HAP-1 (cell line): Measurements from ENCODE around the gene MT3.

Source experiments
- DNase-seq, 2 experiments: peaks; one replicate each; pipeline ENCODE4 v3.0.0-alpha.2; 2016 to 2020; ENCODE audit warnings: low spot score in 2 of 2
- H3K27me3 ChIP-seq: fragments of 250-450 bp; sonication (Bioruptor Pico); 2 replicates; pipeline ENCODE4 v1.5.1; 2020; ENCODE audit warnings: low read depth, mild to moderate bottlenecking, moderate library complexity
- H3K36me3 ChIP-seq: fragments of 250-450 bp; sonication (Bioruptor Pico); replicated peaks from 2 replicates; pipeline ENCODE4 v1.5.1; 2020; ENCODE audit warnings: mild to moderate bottlenecking
- H3K4me1 ChIP-seq: fragments of 250-450 bp; sonication (Bioruptor Pico); 2 replicates; pipeline ENCODE4 v1.5.1; 2020; ENCODE audit warnings: mild to moderate bottlenecking
- H3K4me3 ChIP-seq: fragments of 250-450 bp; sonication (Bioruptor Pico); 2 replicates; pipeline ENCODE4 v1.5.1; 2020; ENCODE audit warnings: mild to moderate bottlenecking, moderate library complexity
- H3K9me3 ChIP-seq: fragments of 250-450 bp; sonication (Bioruptor Pico); 2 replicates; pipeline ENCODE4 v1.5.1; 2020; ENCODE audit warnings: mild to moderate bottlenecking, moderate library complexity
- in situ Hi-C: fragments of 300-500 bp; cut with MboI; formaldehyde crosslinking; loops from 3 replicates; pipeline ENCODE4 v1.14.3; 2020; ENCODE audit warnings: low sequenced_read_pairs, inconsistent platforms, mixed read lengths

Gene MT3

DNA sequence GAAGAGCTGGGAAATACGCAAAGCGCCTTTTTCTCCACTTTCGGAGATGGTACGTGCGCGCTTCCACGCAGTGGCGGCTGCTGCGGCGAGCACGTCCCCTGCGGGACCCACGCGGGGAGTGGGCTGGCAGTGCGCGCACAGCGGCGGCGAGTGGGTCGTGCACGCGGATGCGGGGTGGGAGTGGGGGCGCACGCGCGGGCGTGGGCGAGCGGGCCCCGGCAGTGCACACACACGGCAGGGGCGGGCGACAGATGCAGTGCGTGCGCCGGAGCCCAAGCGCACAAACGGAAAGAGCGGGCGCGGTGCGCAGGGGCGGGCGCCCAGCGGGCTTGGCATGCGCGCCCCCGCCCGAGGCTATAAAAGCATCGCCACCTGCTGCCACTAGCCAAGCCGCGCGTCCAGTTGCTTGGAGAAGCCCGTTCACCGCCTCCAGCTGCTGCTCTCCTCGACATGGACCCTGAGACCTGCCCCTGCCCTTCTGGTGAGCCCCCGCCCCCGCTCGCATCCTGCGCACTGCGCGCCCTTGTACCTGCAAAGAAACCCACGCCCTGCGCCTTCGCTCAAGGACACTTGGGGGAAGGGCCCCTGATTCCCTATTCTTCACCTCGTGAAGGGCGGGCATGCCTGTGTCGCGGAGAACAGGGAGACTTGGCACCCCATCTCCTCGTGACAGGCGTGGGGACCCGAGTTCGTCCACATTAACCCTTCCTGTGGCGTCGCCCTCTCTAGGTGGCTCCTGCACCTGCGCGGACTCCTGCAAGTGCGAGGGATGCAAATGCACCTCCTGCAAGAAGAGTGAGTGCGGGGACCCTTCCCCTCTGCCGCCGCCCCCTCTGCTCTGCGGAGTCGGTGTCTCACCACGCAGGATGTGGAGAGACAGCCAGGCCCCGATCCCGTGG, at the start of gene MT3:
Gene MT3, plus strand, starts transcription at position 388 of the 899 bp plus-strand sequence. Its CDS starts 63 bp downstream, at position 451.
- Histone ChIP-seq H3K4me3 (no peak within 1 kb of the TSS), H3K27me3 (no peaks in the 10 kb centered on the region), H3K36me3 (no peaks in the 10 kb centered on the region), H3K4me1 (no peaks in the 10 kb centered on the region), H3K9me3 (no peaks in the 10 kb centered on the region)
- no peak for DNase-seq
- in situ Hi-C loops: loop anchor here (10.0 kb wide), 1 partner anchor 115 kb away; no protein-coding TSS in a partner anchor

DNA sequence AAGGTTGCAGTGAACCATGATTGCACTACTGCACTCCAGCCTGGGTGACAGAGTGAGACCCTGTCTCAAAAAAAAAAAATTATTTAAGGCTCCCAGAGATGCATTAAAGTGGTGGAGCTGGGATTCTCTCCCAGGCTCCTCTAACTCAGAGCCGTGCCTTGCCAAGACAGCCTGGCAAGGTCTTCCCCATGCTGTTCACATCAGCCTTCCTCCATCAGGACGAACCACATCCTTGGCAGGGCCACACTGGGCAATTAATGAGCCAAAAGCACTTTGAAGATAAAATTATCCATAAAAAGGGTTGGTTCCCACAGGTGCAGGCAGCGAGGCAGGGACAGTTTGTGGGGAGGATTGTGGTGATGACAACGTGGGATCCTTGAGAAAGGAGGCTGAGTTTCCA, 49.7 kb upstream of the MT3 start:
- Histone ChIP-seq H3K9me3 (no peaks in the 10 kb centered on the region), H3K27me3 (peaks cover 3% of the 10 kb centered on the region; the same call in 1 of the 2 replicates), H3K4me3 (no peak overlapping the region), H3K4me1 (no peaks in the 10 kb centered on the region), H3K36me3 (no peaks in the 10 kb centered on the region)
- in situ Hi-C loops: loop anchor here (25.0 kb wide), 1 partner anchor 102 kb away; the partner anchor contains the start of gene AMFR
- DNase-seq: no peak

DNA sequence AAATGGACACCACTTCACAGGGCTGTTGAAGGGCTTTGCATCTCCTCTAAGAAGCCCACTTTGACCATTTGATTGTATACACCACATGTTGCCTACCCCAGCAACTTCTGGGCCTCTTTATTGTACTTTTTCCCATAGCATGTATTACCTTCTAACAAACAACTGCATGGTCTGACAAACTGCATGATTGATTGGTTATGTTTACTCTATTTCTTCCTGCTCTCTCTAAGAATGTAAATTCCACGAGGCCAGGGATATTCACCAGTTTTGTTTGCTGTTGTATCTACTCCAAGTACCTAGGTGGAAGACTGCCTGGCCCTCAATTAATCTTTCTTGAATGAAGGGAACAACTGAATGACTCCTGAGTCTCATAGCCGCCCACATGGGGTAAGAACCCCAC, 47.3 kb upstream of the MT3 start:
- H3K9me3 ChIP-seq: no peaks in the 10 kb centered on the region
- no peak overlapping the region for H3K4me3 ChIP-seq
- no peak for DNase-seq
- peaks cover 1% of the 10 kb centered on the region; the same call in 1 of the 2 replicates for H3K27me3 ChIP-seq
- H3K4me1 ChIP-seq: peaks cover 3% of the 10 kb centered on the region
- H3K36me3 ChIP-seq: no peaks in the 10 kb centered on the region
- in situ Hi-C loops: loop anchor here (25.0 kb wide), 1 partner anchor 105 kb away; the partner anchor contains the start of gene AMFR

DNA sequence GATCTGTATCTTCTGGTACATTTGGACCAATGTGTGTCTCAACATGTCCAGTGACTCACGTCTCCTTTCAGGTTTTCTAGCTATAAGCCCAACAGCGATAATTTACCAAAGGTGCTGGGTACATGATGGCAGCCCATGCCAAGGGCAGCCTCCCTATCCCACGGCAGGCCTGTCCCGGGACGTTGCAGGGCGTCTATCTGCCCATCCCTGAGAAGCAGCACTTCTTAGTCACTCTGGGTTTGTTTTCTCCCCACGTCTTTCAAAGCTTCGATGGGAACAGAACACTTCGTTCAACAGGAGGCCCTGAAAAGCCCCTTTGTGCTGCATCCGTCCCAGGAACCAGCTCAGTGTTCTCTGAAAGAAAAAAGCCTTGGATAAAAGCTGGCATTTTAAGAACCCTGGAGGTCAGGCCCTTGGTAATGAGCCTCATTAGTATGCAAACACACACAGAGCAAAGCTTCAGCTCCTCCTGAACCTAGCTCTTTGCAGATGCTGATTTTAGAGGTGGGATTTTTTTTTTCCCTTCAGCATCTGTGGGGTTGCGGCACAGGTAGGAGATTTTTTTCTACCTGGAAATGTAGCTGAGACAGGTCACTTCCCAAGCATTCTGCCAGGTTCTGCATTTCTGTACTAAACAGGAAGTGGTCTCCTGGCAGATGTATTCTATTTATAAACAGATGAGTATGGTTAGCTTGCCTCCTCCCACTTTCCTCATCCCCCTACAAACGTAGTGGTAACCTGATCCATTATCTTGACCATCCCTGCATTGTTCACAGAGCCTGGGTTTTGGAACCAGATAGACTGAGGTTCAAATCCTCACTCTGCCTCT, 42.0 kb upstream of the MT3 start:
- H3K4me3 ChIP-seq: no peak overlapping the region
- DNase-seq: peak; percentile 60 to 62

DNA sequence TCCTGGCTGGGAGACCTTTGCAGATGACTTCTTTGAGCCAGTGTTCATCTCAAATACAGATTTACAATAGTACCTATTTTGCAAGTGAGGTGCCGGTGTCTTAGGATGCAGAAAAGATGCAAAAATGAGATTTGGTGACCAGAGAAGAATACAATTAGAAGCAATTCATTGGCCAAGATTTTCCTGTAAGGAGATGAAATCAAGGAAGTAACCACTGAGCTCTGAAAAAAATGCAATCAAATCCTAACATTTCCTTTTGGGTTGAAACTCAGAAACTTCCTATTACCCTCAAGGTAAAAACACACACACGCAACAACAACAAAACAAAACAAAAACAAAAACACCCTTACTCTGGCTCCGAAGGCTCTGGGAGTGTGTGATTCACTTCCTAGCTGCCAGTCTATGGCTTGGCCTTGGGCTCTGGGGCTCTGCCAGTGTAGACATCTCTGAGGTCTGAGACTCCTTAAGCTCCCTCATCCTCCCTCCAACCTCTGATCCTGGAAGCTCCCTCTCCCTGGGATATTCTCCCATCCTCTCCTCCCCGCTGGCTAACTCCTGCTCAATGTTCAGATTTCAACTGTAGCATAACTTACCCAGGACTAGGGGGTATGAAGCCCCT, 41.3 kb upstream of the MT3 start:
- Histone ChIP-seq H3K4me3 (no peak overlapping the region), H3K9me3 (no peaks in the 10 kb centered on the region), H3K4me1 (peaks cover 13% of the 10 kb centered on the region), H3K36me3 (no peaks in the 10 kb centered on the region), H3K27me3 (no peaks in the 10 kb centered on the region)
- no peak for DNase-seq
- in situ Hi-C loops: loop anchor here (25.0 kb wide), 1 partner anchor 111 kb away; the partner anchor contains the start of gene AMFR

More for the DNA sequence above, 42.0 kb upstream of the MT3 start:
- in situ Hi-C loops: loop anchor here (25.0 kb wide), 1 partner anchor 110 kb away; the partner anchor contains the start of gene AMFR
- Histone ChIP-seq H3K27me3 (no peaks in the 10 kb centered on the region), H3K36me3 (no peaks in the 10 kb centered on the region), H3K4me1 (peaks cover 13% of the 10 kb centered on the region), H3K9me3 (no peaks in the 10 kb centered on the region)

DNA sequence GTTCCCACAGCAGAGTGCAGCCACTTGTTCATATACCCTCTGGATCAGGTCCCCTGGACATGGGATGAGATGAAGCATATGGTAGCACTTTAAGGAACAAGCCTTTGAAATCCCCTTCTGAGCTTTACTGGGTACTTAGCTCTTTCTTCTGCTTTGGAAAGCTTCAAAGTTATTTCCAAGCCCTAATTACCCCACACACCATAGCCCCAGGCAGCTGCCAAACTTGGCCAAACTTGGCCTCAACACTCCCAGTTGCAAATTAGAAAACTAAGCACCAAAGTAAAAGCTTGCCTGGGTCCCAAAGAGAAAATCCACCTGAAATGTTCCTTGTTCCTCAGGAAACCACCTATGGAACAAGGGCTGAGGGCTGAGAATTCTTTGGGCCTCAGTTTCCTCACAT, 40.2 kb upstream of the MT3 start:
- H3K36me3 ChIP-seq: no peaks in the 10 kb centered on the region
- H3K27me3 ChIP-seq: 0 out of 2 replicates have a peak, but pooled peaks cover under 1% of the 10 kb centered on the region
- H3K9me3 ChIP-seq: no peaks in the 10 kb centered on the region
- in situ Hi-C loops: loop anchor here (25.0 kb wide), 1 partner anchor 112 kb away; the partner anchor contains the start of gene AMFR
- DNase-seq: no peak
- H3K4me3 ChIP-seq: no peak overlapping the region
- H3K4me1 ChIP-seq: peaks cover 13% of the 10 kb centered on the region

DNA sequence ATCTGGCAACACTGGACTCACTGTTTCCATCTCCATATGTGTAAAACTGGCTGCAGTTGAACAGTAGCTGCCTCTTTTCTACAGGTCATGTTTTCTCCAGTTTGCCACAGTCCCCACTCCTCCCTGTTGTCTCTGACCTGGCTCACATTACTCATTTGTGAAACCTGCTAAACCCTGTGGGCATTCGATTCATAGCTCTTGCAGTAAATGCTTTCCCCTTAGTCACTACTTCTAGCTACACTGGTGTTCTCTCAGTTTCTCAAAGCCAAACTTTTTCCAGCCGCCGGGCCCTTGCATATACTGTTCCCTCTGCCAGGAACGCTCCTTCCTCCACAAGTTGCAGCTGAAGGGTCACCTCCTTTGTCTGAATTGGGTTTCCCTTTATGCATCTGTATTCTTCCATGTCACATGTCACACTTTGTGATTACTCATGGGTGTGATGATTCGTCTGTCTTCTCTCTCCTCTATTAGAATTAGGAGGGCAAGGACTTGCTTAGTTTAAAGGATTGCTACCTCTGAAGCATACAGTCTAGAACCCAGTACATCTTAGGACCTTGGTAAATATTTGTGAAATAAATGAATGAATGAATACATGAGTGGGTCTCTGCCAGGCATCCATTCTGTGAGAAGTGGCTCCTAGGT, 39.5 kb upstream of the MT3 start:
- no peak for DNase-seq
- H3K27me3 ChIP-seq: peaks cover 5% of the 10 kb centered on the region; the same call in 1 of the 2 replicates
- peaks cover 13% of the 10 kb centered on the region for H3K4me1 ChIP-seq
- H3K4me3 ChIP-seq: no peak overlapping the region
- in situ Hi-C loops: loop anchor here (25.0 kb wide), 1 partner anchor 113 kb away; the partner anchor contains the start of gene AMFR
- no peaks in the 10 kb centered on the region for H3K9me3 ChIP-seq
- no peaks in the 10 kb centered on the region for H3K36me3 ChIP-seq

DNA sequence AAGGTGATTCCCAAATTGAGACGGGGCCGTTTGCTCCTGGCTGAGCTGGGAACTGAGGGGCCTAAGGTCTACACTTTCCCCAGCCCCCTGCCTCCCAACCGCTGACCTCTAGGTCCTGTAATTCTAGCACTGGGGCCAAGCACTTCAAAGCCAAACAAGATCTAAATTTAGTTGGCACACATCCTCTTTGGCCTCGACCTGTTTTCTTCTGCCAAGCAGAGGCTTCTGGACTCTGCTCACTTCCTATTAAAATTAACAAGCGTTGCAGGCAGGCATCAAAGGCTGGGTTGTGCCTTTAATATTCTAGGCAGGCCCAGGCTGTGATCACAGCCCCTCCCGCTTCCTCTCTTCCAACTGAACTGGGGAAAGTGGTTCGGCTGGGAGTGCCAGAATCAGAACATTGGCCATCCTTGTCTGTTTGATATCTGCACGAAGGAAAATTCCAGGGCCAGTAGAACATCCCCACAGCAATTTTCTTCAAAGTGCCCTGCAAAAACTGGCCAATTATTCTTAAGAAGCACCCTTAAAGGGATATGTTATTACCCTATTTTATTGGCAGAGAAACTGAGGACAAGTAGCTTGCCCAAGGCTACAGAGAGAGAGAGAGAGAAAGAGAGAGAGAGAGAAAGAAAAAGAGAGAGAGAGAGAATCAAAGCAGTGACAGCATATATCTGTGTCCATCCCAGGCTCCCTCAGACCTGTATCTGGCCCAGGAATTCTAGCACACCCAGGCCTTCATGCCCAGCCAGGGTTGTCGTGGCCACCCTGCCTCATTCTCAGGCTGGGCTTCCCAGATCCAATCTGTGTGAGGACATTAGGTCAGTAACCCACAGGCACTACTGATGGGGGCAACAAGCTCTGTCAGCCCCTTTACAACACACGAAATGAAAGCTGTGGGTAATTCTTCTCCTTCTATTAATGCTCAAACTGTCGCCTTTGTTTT, 37.3 kb upstream of the MT3 start:
- no peak overlapping the region for H3K4me3 ChIP-seq
- H3K4me1 ChIP-seq: peaks cover 10% of the 10 kb centered on the region
- no peak for DNase-seq

DNA sequence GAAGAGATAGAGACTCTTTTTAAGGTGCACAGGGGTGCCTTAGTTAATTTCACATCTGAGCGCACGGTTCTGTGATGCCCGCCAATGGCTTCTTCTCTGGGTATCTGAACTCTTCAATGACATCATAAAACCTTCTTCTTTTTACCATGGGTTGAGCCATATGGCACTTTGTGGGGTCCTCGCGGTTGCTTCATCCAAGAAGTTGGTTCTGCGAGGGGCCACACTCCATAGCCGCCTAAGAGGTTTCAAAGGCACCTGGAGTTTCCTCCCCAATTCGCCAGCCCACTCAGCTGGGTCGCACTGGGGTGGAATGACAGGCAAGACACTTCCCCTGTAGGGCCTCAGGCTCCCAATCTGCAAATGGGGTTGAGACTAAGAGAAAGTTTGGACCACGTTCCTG, 34.9 kb upstream of the MT3 start:
- Histone ChIP-seq H3K4me1 (no peaks in the 10 kb centered on the region), H3K36me3 (no peaks in the 10 kb centered on the region), H3K9me3 (no peaks in the 10 kb centered on the region), H3K4me3 (no peak overlapping the region), H3K27me3 (peaks cover 15% of the 10 kb centered on the region; the same call in 1 of the 2 replicates)
- no peak for DNase-seq
- in situ Hi-C loops: no loop called here

More for the DNA sequence above, 37.3 kb upstream of the MT3 start:
- Histone ChIP-seq H3K27me3 (peaks cover 15% of the 10 kb centered on the region; the same call in 1 of the 2 replicates), H3K36me3 (no peaks in the 10 kb centered on the region), H3K9me3 (no peaks in the 10 kb centered on the region)
- in situ Hi-C loops: no loop called here

DNA sequence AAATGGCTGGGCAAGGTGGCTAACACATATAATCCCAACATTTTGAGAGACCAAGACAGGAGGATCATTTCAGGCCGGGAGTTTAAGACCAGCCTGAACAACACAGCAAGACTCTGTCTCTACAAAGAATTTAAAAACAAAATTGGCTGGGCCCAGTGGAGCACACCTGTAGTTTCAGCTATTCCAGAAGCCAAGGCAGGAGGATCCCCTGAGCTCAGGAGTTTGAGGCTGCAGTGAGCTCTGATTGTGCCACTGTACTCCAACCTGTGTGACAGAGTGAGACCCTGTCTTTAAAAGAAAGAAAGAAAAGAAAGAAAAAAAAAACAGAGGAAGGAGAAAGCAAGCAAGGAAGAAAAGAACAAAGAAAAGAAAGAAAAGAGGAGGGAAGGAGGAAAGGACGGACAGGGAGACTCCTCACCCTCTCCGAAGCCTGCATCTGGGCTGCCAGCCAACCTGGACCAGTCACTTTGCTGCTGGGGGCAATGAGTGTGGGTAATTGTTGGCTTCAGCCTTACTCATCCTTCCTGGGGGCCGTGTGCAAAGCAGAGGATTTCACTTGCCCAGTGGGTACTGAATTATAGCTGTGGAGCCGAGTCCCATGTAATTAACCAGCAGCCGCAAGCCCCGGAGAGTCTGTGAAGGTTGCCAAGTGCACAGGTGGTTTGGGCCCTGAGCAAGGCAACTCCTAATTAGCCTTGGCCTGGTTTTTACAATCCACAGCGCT, 31.1 kb upstream of the MT3 start:
- H3K4me1 ChIP-seq: no peaks in the 10 kb centered on the region
- DNase-seq: no peak
- peaks cover 15% of the 10 kb centered on the region; the same call in 1 of the 2 replicates for H3K27me3 ChIP-seq
- in situ Hi-C loops: no loop called here
- H3K9me3 ChIP-seq: no peaks in the 10 kb centered on the region
- H3K4me3 ChIP-seq: no peak overlapping the region
- H3K36me3 ChIP-seq: no peaks in the 10 kb centered on the region

DNA sequence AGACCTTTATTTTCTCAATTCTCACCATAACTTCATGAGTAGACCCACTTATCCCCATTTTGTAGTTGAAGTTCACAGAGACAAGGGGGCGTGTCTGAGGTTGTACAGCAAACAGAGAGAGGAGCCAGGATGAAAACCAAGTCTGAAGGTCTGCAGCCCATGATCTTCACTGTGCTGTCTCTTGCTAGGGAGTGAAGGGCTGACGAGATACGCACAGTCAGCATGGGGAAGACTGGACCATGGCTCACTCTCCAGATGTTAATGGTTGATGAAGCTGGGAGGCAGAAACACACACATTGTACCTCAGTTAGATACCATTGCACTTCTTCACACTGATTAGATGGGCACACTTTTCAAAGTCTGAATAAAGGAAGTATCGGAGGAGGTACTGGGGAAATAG, 30.2 kb upstream of the MT3 start:
- in situ Hi-C loops: no loop called here

More for the DNA sequence above, 30.2 kb upstream of the MT3 start:
- peaks cover 15% of the 10 kb centered on the region; the same call in 1 of the 2 replicates for H3K27me3 ChIP-seq
- H3K9me3 ChIP-seq: no peaks in the 10 kb centered on the region
- H3K36me3 ChIP-seq: no peaks in the 10 kb centered on the region
- no peak for DNase-seq
- no peaks in the 10 kb centered on the region for H3K4me1 ChIP-seq
- H3K4me3 ChIP-seq: no peak overlapping the region
